Astrocyte of the cerebellum (primary cell): ENCODE data around the gene NTNG2.

Experiments
- DNase-seq: peaks from one replicate; pipeline ENCODE4 v3.0.0-alpha.2; 2011; ENCODE audit warnings: low read depth
- H3K4me3 ChIP-seq: 2 replicates; pipeline ENCODE4 v1.5.1; 2011; ENCODE audit warnings: mild to moderate bottlenecking, low read depth, low read length, moderate library complexity
- in situ Hi-C: cut with HindIII; loops from 2 replicates; pipeline ENCODE4 v1.10.0; 2017; ENCODE audit warnings: low sequenced_read_pairs
- TF ChIP-seq, protein P1 (sequence below): IDR thresholded peaks from 2 replicates; pipeline ENCODE4 v1.5.1; 2012; ENCODE audit warnings: low read length, low read depth, moderate library complexity, mild to moderate bottlenecking; ENCODE audit errors: missing control alignments

NTNG2 gene

DNA sequence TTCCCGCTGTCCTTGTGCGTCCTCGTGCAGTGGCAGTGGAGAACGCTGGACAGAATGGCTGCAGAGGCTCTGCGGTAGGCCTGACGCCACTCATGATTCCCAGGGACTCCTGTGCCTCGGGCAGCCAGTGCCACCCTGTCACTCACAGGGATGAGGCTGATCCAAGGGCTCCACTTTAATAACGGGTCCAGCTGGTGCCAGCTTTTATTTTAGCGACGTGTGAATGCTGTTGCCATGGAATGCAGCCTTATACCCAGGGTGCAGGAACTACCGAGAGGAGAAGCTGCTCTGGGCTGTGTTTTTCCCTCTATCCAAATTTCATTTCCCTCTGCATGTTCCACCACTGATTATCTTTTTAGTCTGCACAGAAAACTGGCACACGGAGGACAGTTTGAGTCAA is 15.8 kb upstream of the NTNG2 start:
- TF ChIP-seq, protein P1, sequence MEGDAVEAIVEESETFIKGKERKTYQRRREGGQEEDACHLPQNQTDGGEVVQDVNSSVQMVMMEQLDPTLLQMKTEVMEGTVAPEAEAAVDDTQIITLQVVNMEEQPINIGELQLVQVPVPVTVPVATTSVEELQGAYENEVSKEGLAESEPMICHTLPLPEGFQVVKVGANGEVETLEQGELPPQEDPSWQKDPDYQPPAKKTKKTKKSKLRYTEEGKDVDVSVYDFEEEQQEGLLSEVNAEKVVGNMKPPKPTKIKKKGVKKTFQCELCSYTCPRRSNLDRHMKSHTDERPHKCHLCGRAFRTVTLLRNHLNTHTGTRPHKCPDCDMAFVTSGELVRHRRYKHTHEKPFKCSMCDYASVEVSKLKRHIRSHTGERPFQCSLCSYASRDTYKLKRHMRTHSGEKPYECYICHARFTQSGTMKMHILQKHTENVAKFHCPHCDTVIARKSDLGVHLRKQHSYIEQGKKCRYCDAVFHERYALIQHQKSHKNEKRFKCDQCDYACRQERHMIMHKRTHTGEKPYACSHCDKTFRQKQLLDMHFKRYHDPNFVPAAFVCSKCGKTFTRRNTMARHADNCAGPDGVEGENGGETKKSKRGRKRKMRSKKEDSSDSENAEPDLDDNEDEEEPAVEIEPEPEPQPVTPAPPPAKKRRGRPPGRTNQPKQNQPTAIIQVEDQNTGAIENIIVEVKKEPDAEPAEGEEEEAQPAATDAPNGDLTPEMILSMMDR: no peak
- no peak overlapping the region for H3K4me3 ChIP-seq
- no peak for DNase-seq
- in situ Hi-C loops: no loop called here

DNA sequence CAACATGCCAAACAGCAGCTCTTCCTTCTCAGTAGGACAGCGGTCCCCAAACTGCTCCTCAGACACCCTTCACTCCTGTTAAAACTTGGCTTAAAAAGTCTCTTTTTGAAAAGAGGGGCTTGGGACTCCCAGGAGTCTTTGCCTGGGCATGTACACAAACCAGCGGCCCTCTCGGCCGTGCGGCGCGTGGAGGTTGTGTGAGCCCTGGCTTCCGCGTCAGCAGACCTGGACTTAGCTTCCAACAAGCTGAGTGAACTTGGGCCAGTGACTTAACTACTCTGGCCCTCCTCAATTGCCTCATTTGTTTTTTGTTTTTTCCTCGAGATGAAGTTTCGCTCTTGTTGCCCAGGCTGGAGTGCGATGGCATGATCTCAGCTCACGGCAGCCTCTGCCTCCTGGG is 15.3 kb upstream of the NTNG2 start:
- DNase-seq: no peak
- TF ChIP-seq, protein P1: no peak
- in situ Hi-C loops: no loop called here
- H3K4me3 ChIP-seq: no peak overlapping the region

DNA sequence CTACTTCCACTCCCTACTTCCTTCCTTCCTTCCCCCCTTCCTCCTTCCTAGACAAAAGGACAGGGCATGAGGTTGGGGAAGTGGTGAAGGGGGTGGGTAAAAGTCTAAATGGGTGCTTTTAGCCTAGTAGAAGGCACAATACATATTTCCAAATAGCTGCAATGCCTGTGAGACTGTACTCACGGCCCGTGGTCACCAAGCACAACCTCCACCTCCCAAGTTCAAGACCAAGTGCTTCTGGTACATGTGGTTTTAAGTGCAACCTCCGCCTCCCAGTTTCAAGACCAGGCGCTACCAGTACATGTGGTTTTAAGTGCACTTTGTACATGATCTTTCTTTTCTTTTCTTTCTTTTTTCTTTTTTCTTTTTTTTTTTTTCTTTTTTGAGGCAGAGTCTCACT is 14.5 kb upstream of the NTNG2 start:
- in situ Hi-C loops: no loop called here

DNA sequence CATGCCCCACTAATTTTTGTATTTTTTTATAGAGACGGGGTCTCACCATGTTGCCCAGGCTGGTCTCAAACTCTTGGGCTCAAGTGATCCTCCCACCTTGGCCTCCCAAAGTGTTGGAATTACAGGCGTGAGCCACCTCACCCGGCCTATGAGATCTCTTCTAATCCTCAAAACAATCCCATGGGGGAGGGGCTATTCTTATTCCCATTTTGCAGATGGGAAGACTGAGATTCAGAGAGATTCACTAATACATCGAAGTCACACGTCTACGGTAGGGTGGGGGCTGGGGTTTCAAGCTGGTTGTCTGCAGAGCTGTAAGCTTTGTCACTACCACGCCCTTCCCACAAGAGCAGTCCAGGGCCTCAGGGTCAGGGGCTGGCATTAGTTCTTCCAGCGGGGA is 14.0 kb upstream of the NTNG2 start:
- no peak overlapping the region for H3K4me3 ChIP-seq
- TF ChIP-seq, protein P1: no peak
- in situ Hi-C loops: no loop called here
- DNase-seq: no peak

More for the DNA sequence above, 14.5 kb upstream of the NTNG2 start:
- H3K4me3 ChIP-seq: no peak overlapping the region
- TF ChIP-seq, protein P1: no peak
- no peak for DNase-seq

DNA sequence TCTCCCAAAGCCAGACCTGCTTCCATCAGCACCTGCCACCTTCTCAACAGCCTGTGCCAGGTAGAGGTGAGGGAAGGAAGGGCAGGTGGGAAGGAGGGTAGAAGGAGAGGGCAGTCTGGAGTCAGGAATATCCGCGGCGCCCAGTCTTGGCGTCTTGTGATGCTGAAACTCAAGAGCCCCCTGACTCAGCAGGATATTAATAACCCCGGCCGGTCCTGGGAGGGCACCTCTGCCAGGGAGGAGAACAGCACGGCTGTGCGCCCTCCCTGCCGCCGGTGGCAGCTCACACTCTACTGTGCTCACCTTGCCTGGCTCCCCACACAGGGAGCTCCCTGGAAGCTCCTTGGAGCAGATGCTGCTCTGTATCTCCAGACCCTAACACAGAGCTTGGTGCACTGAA is 11.6 kb upstream of the NTNG2 start:
- no peak overlapping the region for H3K4me3 ChIP-seq
- TF ChIP-seq, protein P1: no peak
- no peak for DNase-seq
- in situ Hi-C loops: loop anchor here (5.0 kb wide), 1 partner anchor 87 kb away; no protein-coding TSS in a partner anchor

DNA sequence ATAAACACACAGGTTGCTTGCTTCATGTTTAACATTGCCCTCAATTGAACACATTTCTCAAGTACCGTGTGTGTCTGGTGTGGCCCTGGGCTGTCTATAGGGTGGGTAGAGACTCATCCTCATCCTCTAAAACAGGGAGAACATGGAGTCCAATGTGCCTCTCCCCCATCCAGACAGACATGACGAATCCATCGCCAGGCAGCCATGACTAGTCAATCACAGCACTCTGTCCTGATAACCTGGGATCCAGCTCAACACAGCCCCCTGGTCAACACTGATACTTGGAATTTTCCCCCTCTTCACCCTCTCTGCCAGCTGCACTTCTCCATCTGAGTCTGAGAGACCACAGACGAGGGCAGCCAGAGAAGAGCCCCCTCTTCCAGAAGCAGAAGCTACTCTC is 10.7 kb upstream of the NTNG2 start:
- in situ Hi-C loops: loop anchor here (5.0 kb wide), 1 partner anchor 86 kb away; no protein-coding TSS in a partner anchor
- TF ChIP-seq, protein P1: no peak
- DNase-seq: no peak
- no peak overlapping the region for H3K4me3 ChIP-seq

DNA sequence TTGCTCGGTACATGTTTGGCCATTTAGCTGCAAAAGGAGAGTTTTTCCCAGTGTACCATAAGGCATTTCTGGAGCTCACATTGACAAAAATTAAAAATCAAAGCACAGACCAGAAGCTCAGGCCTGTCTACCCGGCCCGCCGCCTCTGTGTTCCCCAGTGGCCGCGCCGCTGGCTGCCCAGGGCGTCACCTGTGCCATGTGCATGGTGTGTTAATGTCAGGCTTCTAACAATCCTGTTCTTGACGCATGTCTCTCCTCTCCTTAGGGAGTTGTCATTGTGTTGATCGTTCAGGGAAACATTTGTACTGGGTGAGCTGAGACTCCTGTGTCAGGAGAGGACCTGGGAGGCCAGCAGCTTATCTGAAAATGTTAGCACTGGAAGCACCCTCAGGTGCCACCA is 9.6 kb upstream of the NTNG2 start:
- in situ Hi-C loops: loop anchor here (5.0 kb wide), 1 partner anchor 85 kb away; no protein-coding TSS in a partner anchor
- H3K4me3 ChIP-seq: no peak overlapping the region
- TF ChIP-seq, protein P1: no peak
- DNase-seq: no peak
